ENCODE measurements around the gene SATB1.
A peak's percentile ranks its signal among the peaks of the same experiment; 100 is the strongest.

SATB1 gene

DNA sequence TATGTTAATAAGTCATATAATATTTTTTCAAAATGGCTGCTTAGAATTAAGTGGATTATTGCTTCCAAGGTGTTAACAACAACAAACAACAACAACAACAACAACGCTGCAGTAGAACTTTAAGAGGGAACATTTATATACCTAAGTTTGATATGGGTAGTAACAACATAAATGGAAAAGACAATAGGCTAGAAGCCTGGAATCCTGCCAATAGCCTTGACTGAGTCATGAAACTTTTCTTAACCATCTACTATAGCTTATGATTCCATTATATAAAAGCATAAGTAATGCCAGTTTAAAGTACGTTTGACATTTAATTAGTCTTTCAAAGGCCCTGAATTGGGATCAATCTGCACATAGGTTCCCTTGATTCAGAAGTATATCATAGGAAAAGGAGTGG is 31.2 kb downstream of the SATB1 start:
- Mint-ChIP-seq H3K9me3 (no peaks in the 10 kb centered on the region), H3K4me1 (no peaks in the 10 kb centered on the region), H3K27me3 (ENCODE audit: low read depth, poor library complexity) (no peaks in the 10 kb centered on the region), H3K36me3 (ENCODE audit: low read depth) (peaks cover 39% of the 10 kb centered on the region), H3K27ac (no peak overlapping the region), H3K4me3 (no peak overlapping the region)
- DNase-seq = no peak
- TF ChIP-seq, protein P1, sequence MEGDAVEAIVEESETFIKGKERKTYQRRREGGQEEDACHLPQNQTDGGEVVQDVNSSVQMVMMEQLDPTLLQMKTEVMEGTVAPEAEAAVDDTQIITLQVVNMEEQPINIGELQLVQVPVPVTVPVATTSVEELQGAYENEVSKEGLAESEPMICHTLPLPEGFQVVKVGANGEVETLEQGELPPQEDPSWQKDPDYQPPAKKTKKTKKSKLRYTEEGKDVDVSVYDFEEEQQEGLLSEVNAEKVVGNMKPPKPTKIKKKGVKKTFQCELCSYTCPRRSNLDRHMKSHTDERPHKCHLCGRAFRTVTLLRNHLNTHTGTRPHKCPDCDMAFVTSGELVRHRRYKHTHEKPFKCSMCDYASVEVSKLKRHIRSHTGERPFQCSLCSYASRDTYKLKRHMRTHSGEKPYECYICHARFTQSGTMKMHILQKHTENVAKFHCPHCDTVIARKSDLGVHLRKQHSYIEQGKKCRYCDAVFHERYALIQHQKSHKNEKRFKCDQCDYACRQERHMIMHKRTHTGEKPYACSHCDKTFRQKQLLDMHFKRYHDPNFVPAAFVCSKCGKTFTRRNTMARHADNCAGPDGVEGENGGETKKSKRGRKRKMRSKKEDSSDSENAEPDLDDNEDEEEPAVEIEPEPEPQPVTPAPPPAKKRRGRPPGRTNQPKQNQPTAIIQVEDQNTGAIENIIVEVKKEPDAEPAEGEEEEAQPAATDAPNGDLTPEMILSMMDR (IDR thresholded peaks at IDR 0.05) = no peak

DNA sequence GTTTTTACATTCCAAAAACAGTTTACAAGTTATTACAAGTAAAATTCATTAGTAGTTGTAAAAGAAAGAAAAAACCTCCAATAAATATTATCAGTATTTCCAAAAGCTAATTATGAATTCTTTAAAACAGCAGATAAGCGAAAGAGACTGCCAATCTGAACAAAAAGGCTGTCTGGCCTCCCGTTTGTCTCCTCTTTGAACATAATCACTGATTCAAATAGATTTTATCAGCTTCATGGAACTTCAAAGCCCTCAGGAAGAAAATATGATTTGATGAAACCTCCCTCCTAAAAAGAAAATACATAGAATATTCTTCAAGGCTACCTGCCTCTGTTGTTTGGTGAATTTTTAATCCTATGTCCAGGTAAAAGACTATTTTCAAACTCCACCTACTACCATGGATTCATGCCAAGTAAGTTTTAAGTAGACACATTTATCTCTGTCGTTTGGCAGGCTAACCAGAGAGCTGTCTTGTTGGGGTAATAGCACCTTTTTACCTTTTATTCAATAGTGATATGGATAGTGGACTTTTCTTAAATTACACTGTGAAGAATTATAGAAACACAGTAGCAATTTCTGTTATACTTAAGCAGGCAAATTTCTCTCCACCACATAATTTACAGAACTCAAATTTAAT is 35.0 kb downstream of the SATB1 start:
- H3K4me1 Mint-ChIP-seq = no peaks in the 10 kb centered on the region
- no peaks in the 10 kb centered on the region for H3K9me3 Mint-ChIP-seq
- no peak overlapping the region for H3K27ac Mint-ChIP-seq
- no peak for DNase-seq
- H3K36me3 Mint-ChIP-seq (ENCODE audit: low read depth) = peaks cover 33% of the 10 kb centered on the region
- no peak overlapping the region for H3K4me3 Mint-ChIP-seq
- no peaks in the 10 kb centered on the region for H3K27me3 Mint-ChIP-seq (ENCODE audit: low read depth, poor library complexity)
- TF ChIP-seq, protein P1 (IDR thresholded peaks at IDR 0.05) = no peak

DNA sequence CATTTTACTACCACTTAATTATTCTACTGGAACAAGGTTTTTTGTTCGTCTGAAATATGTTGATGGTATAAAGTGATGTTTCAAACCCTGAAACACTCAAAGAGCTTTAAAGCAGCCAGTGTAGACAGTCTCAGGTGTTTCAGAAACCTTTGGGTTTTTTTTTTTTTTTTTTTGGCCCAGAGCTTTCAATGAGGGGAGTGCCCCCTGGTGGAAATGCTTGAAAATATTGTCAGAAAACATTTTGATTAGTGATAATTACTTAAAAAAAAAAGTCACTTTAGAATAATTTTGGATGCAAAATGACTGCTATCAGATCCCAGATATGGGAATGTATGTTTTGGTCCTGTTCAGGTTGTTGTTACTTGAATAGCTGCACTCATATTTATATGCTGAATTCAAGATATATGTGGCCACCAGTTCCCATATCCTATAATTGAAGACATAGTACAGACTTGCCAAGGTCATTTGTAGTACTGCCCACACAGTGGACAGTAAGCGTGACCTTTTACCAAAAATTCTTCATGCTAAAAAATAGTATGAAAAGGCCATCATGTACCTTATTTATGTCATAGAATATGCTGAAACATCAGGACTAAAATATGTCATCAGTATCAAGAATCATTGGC is 35.9 kb downstream of the SATB1 start:
- Mint-ChIP-seq H3K9me3 (no peaks in the 10 kb centered on the region), H3K4me1 (no peaks in the 10 kb centered on the region), H3K27ac (no peak overlapping the region), H3K36me3 (ENCODE audit: low read depth) (peaks cover 32% of the 10 kb centered on the region), H3K27me3 (ENCODE audit: low read depth, poor library complexity) (no peaks in the 10 kb centered on the region), H3K4me3 (no peak overlapping the region)
- TF ChIP-seq, protein P1 (IDR thresholded peaks at IDR 0.05) = peak; percentile 73
- peak; percentile 14 for DNase-seq

DNA sequence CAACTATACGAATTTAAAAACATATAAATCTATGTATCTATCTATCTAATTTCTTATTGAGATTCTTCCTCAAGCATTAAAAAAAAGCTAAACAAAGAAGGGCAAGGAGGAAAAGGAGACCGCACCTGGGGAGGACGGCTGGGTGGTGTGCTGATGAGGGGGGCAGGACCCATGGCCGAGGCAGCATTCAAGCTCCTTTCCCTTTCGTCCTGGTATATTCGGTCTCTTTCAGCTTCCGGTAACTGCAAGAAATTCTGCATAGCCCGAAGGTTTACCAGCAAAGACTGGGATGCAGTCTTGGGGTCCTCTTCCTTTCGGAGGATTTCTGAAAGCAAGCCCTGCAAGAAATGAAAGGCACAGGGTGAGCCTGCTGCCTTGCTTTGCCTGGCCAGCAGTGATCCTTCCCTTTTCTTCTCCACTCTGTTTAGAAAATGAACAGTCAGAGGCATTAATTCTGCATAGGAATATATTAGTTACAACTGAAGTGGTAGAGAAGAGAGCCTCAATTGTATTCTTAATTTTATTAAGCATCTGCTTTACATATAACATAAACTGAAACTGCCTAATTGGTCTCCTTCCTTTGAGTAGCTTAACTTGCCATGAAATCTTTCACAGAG is 38.8 kb downstream of the SATB1 start:
- Mint-ChIP-seq H3K4me3 (no peak overlapping the region), H3K27ac (no peak overlapping the region), H3K9me3 (no peaks in the 10 kb centered on the region), H3K36me3 (ENCODE audit: low read depth) (peaks cover 21% of the 10 kb centered on the region), H3K4me1 (no peaks in the 10 kb centered on the region), H3K27me3 (ENCODE audit: low read depth, poor library complexity) (no peaks in the 10 kb centered on the region)
- TF ChIP-seq, protein P1 (IDR thresholded peaks at IDR 0.05) = no peak
- DNase-seq = no peak

DNA sequence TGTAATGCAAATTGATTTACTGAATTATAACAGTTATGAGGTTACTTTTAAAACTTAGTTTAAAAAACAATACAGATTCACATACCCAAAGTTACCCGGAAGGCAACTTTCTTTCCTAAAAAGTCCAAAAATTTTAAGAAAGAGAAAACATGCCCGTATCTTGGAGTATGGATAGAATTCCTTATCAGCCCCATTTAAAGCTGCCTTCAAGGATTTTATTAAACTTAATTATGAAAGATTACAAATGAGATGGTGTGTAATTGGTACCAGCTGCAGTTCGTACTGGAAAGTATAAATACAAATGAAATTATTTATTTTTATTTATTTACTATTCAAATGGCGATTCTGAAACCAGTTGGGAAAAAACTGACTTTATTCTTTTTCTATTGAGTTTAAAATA is 39.4 kb downstream of the SATB1 start:
- TF ChIP-seq, protein P1 (IDR thresholded peaks at IDR 0.05) = no peak
- Mint-ChIP-seq H3K4me3 (no peak overlapping the region), H3K27me3 (ENCODE audit: low read depth, poor library complexity) (no peaks in the 10 kb centered on the region), H3K36me3 (ENCODE audit: low read depth) (peaks cover 21% of the 10 kb centered on the region), H3K9me3 (no peaks in the 10 kb centered on the region), H3K27ac (no peak overlapping the region), H3K4me1 (no peaks in the 10 kb centered on the region)
- DNase-seq = no peak
